NB4 (cell line): ENCODE data around the gene HAND1.

Source experiments
- DNase-seq: peaks from one replicate; pipeline ENCODE4 v3.0.0; 2010; ENCODE audit warnings: low read depth
- H3K4me3 ChIP-seq: one replicate; pipeline ENCODE4 v1.5.1; 2011; ENCODE audit warnings: mild to moderate bottlenecking, low read depth, low read length, moderate library complexity
- CTCF ChIP-seq: IDR thresholded peaks from one replicate; pipeline ENCODE4 v1.5.1; 2012; ENCODE audit warnings: low read depth, low read length
- MAX ChIP-seq: IDR thresholded peaks from 2 replicates; pipeline ENCODE4 v1.6.1; 2011; ENCODE audit warnings: low read depth, low read length
- MYC ChIP-seq: IDR thresholded peaks from 2 replicates; pipeline ENCODE4 v1.6.1; 2011; ENCODE audit warnings: low read depth, low read length
- POLR2A ChIP-seq: IDR thresholded peaks from 2 replicates; pipeline ENCODE4 v1.6.1; 2011; ENCODE audit warnings: mild to moderate bottlenecking; ENCODE audit not compliant: insufficient read length; ENCODE audit errors: extremely low read depth

Gene HAND1

DNA sequence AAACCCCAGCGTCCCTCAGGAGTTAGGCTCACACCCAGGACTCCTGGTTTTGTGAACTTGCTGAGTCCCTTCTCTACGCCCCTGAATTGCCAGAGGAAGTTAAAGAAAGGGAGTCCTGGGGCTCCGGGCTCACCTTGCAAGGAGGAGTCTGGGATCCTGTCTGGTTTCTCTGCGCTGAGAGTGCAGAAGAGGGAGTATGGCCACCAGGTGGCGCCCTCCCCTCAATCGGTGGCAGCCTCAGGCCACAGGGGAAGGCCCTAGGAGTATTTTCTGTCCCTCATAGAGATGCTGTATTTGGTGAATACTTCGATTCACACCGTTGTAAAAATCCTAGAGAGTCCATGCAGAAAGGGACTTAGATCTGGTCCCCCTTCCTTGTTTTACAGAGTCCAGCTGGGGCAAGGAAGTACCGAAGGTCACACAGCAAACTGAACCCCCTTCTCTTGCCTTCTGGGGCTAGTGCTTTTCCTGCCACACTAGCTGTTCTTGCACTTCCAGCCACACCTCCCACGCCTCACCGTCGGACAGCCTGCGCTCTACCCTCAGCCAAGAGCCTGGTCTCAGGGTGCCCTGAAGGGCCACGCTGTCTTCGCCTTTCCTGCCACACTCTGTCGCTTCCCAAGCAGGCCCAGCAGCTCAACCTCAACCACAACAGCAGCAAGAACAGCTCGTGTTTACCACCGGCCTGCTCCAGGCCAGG, 10.2 kb downstream of the HAND1 start:
- DNase-seq, result peak; percentile 72
- TF ChIP-seq MAX, result no peak
- TF ChIP-seq CTCF, result peak; percentile 77
- no peak overlapping the region for H3K4me3 ChIP-seq

DNA sequence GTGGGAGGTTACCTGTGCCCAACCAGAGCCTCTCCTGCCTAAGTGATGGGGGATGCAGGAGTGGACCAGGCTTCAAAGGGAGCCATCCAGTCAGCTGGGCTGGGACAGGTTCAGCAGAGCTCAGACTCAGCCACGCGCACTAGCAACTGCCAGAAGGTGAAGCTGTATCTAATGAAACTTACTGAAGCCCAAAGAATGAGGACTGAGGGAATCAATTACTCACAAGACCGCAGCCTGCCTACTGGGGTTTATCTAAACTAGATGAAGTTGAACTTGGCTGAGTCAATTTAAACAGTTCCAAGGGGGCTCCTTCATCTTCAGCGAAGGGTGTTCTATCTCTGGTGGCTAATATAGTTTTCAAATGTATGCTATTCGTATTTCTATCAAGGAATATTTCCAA, 11.4 kb downstream of the HAND1 start:
- TF ChIP-seq CTCF (no peak), POLR2A (no peak), MAX (no peak), MYC (no peak)
- H3K4me3 ChIP-seq, result no peak overlapping the region
- DNase-seq, result no peak

DNA sequence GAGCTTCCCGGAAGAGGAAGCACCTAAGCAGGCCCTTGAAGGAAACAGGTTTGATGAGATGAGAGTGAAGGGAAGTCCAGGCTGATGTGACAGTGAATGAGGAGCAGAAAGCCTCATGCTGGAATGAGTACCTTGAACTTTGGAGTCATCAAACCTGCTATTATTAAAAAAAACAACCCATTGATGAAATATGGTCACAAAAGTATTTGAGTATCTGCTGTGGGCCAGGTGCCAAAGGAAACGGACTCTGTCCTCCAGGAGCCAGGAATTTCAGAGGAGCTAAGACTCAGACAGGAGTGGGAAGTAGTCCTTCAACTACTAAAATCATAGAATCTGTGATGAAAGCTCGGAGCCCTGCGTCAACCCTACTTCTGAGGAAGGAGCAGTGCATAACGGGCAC, 11.9 kb downstream of the HAND1 start:
- TF ChIP-seq POLR2A (no peak), CTCF (no peak), MYC (no peak), MAX (no peak)
- DNase-seq, result no peak
- no peak overlapping the region for H3K4me3 ChIP-seq

DNA sequence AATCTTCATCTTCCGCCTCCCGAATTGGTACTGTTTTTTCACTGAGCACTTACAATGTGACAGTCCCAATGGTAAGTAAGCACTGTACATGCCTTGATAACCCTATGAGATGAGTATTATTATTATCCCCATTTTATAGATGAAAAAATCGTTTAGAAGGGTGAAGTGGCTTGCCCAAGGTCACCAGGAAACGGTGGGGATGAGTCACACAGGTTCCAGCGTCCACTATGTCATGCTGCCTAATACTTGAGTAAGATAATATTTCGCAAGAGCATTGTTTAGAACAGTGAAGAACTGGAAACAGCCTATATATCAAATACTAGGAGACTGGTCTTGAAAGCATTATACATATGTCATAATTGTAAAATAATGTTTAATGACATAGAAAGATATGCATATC, 12.9 kb downstream of the HAND1 start:
- no peak overlapping the region for H3K4me3 ChIP-seq
- peak; percentile 81 for DNase-seq
- TF ChIP-seq CTCF (no peak), MYC (no peak), MAX (0 out of 2 replicates have a peak, but pooled peaks have one; percentile 14)

DNA sequence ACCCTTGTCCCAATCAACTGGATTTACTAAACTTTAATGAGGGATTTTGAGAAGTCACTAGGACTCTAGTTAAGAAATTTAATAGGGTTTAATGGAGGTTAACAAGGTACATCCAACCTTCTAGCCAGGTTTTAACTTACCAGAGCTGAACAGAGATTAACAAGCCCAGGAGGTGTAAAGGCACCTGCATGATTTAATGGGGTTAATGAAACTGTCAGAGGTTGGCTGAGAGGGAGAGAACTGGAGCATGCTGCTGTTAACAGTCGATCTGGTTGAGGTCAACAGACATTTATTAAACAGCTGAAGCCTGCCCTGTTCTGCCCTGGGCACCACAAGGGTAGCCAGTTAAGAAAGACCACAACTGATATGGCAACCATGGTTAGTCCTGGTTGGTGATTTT, 13.6 kb downstream of the HAND1 start:
- H3K4me3 ChIP-seq, result no peak overlapping the region
- no peak for TF ChIP-seq MYC
- no peak for TF ChIP-seq POLR2A
- no peak for TF ChIP-seq CTCF
- TF ChIP-seq MAX, result no peak
- no peak for DNase-seq

GRCh38 chr5:154461531-154461930, 16.5 kb downstream of the HAND1 start:
- DNase-seq, result peak; percentile 36
- no peak overlapping the region for H3K4me3 ChIP-seq
- TF ChIP-seq POLR2A (no peak), CTCF (no peak), MAX (no peak)
